Retina (tissue), 1 donor: ENCODE measurements around the gene ANKRD62.
"Not testable (repeated sequence)": the region's sequence is repeated elsewhere in the genome, so short reads cannot be mapped to it uniquely, and the experiment has no call there.

Source experiments
- DNase-seq: peaks from one replicate; pipeline ENCODE4 v3.0.0-alpha.2; 2016

Gene ANKRD62

GRCh38 chr18:12099160-12099559, 5.5 kb downstream of the ANKRD62 start:
- DNase-seq = no peak

- DNase-seq = no peak
Measured at GRCh38 chr18:12101266-12101665, 7.6 kb downstream of the ANKRD62 start.

- no peak for DNase-seq
Measured at GRCh38 chr18:12102136-12102842, 8.6 kb downstream of the ANKRD62 start.

DNA sequence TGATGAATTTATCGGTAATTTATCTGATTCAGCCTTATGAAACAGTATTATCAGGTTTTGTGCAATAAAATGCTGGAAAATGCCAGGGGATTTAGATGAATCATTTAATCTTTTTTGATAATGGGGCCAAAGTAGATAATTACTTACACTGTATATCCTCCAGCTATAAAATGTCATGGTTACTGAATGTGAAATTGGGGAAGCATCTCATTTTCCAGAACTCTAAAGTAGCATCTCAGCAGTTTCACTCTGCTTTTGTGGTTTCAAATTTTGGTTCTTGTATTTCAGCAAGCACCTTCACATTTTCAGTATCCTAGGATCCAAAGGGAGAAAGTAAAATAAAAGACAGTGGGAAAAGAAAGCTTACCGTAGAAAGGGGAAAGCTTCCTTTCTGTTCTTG, 12.8 kb downstream of the ANKRD62 start:
- no peak for DNase-seq

DNA sequence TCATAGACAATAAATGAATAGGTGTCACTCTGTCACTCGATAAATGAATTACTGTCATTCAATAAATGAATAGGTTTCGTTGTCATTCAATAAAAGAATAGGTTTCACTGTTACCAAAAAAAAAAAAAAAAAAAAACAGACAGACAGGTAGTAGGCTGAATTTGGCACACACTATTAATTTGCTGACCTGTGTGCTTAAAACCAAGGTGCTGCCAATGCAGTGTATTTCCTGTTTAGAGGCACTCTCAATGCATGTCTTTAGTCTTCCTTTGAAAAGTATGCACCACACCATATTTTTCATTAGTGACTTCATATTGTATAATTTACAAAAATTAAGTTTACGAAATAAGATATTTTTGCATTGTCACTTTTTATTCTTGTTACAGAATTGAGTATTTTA, 16.2 kb downstream of the ANKRD62 start:
- no peak for DNase-seq

DNA sequence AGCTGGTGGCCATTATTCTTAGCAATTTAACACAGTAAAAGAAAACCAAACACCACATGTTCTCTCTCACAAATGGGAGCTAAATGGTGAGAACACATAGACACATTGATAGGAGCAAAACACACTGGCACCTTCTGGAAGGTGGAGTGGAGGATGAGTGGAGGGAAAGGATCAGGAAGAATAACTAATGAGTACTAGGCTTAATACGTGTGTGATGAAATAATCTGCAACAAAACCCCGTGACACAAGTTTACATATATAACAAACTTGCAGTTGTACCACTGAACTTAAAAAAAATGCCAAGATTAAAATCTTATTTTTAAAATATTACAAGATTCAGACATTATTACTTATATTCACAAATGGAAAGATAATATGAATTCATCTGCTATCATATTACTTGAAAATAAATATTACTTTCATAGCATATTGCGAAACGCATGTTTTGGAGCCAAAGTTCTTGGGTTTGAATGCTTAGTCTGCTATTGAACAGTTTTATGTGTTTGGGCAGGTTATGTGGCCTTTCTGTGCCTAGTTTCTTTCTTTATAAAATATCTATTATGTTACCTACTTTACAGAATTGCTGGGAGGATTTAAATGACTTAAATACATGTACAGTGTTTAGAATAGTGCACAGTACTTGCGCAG, 20.5 kb downstream of the ANKRD62 start:
- no peak for DNase-seq

- no peak for DNase-seq
Measured at GRCh38 chr18:12119358-12119757, 25.7 kb downstream of the ANKRD62 start.

DNA sequence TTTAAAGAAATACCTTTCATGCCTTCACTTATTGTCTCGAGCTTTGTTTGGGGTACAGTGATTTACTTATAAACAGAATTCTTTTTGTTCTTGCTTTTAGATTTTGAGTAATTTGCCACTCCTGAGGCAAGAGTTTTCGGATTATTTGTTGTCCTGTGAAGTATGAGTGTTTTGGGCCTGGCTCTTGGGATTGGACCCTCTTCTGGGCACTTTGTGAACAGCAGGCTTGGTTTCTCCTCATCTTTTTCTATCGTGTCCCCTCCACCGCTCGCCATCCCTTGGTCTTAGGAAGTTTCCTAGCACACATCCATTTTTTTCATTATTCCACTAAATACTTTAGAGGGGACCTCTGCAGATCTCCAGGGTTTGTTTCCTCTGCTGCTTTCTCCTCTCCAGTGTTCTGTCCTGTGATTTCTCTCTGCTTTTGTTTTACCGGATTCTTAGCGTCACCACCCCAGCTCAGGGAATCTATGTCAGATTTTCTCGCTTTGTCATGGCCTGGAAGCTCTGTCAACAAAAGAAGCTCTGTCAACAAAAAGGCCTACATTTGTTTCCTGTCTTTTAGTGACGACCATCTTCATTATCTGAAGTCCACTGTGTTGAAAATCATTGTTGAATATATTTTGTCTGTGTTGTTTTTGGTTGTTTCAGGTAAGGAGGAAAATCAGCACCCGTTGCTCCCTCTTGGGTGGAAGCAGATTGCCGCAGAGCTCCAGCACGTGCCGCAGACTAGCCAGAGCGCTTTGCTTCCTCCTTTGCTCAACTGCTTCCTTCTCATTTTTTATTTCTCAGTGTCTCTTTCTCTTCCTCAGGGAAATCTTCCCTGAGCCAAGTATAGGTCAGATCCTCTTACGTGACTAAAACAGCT, 27.8 kb downstream of the ANKRD62 start:
- peak; percentile 9 for DNase-seq

DNA sequence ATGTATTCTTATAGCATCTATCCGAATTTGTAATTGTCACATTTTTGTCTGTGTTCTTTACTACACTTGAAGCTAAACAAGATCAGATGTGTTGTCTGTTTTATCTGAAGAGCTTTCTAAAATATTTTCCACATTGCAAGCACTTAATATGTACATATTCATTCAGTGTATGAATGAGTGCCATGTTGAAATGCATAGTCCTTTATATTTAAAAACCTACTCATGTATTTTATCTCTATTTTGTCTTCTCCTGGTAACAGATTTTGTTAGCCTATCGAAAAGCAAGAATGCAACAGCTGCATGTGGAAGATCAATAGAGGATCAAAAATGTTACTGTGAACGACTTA, 28.4 kb downstream of the ANKRD62 start:
- DNase-seq = not testable (repeated sequence)

DNA sequence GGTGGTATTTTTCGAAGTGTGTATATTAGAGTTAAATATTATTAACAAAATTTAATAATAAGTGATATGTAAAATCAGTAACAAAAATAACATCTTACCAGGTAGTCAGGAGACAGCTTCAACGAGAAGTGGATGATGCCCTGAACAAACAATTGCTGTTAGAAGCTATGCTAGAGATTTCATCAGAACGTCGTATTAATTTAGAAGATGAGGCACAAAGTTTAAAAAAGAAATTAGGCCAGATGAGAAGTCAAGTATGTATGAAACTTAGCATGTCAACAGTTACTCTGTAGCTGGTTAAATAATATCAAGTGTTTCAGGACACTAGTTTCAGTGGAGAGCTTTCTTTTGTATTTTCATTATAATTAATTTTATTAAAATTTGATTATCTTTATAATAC, 34.0 kb downstream of the ANKRD62 start:
- not testable (repeated sequence) for DNase-seq

- not testable (repeated sequence) for DNase-seq
Measured at GRCh38 chr18:12138831-12139230, 45.2 kb downstream of the ANKRD62 start.

- not testable (repeated sequence) for DNase-seq
Measured at GRCh38 chr18:12140866-12141265, 47.2 kb downstream of the ANKRD62 start.

DNA sequence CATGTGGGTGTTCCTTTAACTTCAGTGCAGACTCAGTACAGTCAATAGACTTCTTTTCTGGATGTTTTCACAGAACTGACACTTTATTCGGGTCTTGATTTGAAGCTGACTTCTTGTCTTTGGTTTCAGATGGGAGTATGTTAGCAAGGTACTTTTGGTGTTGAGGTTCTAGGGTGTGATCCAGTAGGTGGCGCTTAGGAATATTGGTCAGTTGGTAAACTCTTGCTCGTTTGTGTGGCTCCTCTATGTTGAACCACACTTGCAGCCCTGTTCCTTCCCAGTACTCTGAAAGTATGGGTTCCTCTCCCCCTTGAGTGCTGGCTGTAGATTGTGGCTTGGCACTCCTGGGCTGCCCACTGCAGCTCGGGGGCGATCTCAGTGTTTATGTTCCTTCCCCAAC, 48.1 kb downstream of the ANKRD62 start:
- not testable (repeated sequence) for DNase-seq

- not testable (repeated sequence) for DNase-seq
Measured at GRCh38 chr18:12149431-12149830, 55.8 kb downstream of the ANKRD62 start.

- no peak for DNase-seq
Measured at GRCh38 chr18:12154361-12154760, 60.7 kb downstream of the ANKRD62 start.

GRCh38 chr18:12155996-12156395, 62.4 kb downstream of the ANKRD62 start:
- DNase-seq = no peak

GRCh38 chr18:12159446-12159845, 65.8 kb downstream of the ANKRD62 start:
- DNase-seq = no peak

- no peak for DNase-seq
Measured at GRCh38 chr18:12162786-12163185, 69.1 kb downstream of the ANKRD62 start.

GRCh38 chr18:12165038-12165768, 71.6 kb downstream of the ANKRD62 start:
- no peak for DNase-seq
